Vagina (tissue), 2 donors: ENCODE measurements around the gene RNF114.

Source experiments
- CTCF ChIP-seq, 3 experiments: fragments of 450-650 bp in 2 of 3; fragments of 200-600 bp in 1 of 3; sonication (generic) in 1 of 3; IDR thresholded peaks; one replicate each; pipeline ENCODE4 v1.5.1; 2017 to 2019; ENCODE audit warnings: antibody characterized with exemption in 3 of 3, mild to moderate bottlenecking in 2 of 3, moderate library complexity in 2 of 3
- POLR2A ChIP-seq, 2 donors: fragments of 450-650 bp; IDR thresholded peaks; one replicate each; pipeline ENCODE4 v1.6.1; 2017; ENCODE audit warnings: antibody characterized with exemption in 2 of 2, mild to moderate bottlenecking in 2 of 2, moderate library complexity in 2 of 2

- TF ChIP-seq CTCF (IDR thresholded peaks at IDR 0.05) = no peak
- TF ChIP-seq POLR2A (IDR thresholded peaks at IDR 0.05) = no peak
Observed at GRCh38 chr20:49941456-49941855, 5.3 kb downstream of the RNF114 start.
